Anterior cingulate cortex (tissue), 58 donors: ENCODE measurements around the gene ATM.
"Not testable (repeated sequence)": the region's sequence is repeated elsewhere in the genome, so short reads cannot be mapped to it uniquely, and the experiment has no call there.

Experiments used
- DNase-seq, 58 donors: peaks; one replicate each; lab custom pipeline; 2025; lab: John Stamatoyannopoulos, UW

Gene ATM

DNA sequence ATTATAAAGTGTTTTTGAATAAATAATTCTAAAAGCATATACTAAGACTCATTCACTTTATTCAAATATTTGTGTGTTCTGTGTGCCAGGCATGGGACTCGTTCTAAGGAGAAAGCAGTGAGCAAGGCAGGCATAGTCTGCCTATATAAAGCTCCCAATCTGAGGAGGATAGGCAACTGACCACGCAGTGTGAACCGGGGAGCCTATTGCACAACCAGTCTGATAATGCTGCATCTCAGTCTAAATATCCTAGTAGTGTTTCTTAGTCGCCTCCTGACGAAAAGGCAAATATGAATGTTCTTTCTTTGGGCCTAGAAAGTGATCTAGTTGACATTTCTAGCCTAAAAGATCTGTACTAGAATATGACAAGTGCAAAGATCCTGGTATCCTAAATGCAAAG, 146.2 kb downstream of the ATM start:
- DNase-seq = peak in 1 of 58 donors; percentile 7

DNA sequence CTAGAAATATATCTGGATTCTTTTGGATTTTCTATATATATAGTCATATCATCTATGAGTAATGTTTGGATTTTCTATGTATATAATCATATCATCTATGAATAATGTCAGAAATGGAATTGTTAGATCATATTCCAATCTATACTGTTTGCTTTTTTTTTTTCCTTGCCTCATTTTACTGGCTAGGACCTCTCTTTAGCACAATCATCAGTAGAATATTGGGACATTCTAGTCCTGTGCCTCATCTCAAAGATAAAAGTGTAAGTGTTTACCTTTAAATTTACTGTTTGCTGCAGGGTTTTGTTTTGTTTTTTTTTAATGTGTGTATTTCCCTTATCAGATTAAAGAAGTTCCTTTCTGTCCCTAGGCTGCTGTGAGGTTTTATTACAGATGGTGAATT, 147.4 kb downstream of the ATM start:
- no peak for DNase-seq

DNA sequence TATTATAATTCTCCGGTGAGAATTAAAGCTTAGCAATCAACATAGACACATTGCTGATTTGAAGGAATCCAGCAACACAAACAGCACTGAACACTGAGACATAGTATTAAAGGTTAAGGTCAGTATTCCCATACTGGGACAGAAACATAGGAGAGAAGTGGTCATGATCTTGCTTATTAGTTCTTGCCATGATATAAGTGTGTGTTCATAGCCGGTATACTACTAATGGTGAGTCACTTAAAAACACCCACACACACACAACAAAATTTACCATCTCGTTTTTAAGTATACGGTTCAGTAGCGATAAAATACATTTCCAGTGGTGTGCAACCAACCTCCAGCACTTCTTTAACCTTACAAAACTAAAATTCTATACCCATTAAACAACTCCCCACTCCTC, 148.1 kb downstream of the ATM start:
- no peak for DNase-seq

DNA sequence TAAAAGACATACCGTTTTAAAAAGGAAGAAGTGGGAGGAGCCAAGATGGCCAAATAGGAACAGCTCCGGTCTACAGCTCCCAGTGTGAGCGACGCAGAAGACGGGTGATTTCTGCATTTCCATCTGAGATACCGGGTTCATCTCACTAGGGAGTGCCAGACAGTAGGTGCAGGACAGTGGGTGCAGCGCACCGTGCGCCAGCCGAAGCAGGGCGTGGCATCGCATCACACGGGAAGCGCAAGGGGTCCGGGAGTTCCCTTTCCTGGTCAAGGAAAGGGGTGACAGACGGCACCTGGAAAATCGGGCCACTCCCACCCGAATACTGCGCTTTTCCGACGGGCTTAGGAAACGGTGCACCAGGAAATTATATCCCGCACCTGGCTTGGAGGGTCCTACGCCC, 150.6 kb downstream of the ATM start:
- not testable (repeated sequence) for DNase-seq

DNA sequence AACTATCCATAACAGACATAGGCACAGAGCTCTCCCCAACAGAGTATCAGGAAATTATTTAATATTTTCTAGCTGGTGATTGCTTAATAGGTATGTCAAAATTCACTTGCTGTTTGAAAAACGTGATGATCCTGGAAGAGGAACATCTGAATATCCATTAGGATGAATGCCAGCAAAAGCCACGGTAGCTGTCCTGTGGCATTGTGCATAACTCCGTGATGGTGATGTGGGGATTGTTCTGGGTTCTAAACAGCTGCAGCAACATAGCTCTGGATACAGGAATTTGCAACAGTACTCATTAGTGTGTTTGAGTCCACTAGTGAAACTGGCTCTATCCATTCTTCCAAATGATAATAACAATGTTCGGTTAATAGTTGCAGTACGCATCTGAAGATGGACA, 165.7 kb downstream of the ATM start:
- no peak for DNase-seq

DNA sequence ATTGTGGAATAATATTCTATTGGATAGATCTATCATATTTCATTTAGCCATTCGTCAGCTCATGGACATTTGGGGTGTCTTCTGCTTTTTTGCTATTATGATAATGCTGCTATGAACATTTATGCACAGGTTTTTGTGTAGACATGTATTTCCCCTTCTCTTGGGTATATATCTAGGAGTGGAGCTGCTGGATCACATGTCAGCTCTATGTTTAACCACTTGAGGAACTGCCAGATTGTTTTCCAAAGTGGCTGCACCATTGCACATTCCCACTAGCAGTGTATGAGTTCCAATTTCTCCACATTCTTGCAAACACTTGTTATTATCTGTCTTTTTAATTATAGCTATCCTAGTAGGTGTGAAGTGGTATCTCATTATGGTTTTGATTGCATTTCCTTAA, 169.5 kb downstream of the ATM start:
- DNase-seq = no peak

DNA sequence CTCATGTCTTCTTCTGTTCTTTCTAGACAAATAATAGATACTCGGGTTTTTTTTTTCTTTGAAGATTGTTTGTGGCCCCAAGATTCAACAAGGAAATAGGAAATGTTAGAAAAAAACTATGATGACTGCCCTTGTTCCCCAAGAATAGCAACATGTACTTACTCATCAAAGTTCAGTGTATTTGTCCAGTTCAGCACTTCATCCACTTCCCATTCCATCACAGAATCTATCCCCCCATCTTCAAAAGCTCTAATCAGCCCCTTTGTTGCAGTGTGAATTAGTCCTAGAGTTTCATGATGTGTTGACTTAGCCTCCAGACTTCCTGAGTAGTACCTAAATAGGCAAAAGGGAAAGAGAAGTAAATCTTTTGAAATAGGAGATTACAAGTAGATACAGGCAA, 170.2 kb downstream of the ATM start:
- no peak for DNase-seq

DNA sequence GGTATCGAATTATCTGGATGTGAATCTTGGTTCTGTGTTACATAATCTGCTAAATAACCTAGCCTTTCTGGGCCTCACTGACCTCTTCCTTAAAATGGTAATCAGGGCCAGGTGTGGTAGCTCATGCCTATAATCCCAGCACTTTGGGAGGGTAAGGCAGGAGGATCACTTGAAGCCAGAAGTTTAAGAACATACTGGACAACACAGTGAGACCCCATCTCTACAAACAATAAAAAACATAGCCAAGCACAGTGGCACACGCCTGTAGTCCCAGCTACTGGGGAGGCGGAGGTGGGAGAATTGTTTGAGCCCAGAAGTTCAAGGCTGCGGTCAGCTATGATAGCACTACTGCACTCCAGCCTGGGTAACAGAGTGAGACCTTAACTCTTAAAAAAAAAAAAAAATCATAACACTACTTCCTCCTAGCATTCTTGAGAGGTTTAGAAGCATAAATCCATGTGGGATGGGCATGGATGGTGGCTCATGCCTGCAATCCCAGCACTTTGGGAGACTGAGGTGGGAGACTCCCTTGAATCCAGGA, 171.9 kb downstream of the ATM start:
- DNase-seq = no peak

DNA sequence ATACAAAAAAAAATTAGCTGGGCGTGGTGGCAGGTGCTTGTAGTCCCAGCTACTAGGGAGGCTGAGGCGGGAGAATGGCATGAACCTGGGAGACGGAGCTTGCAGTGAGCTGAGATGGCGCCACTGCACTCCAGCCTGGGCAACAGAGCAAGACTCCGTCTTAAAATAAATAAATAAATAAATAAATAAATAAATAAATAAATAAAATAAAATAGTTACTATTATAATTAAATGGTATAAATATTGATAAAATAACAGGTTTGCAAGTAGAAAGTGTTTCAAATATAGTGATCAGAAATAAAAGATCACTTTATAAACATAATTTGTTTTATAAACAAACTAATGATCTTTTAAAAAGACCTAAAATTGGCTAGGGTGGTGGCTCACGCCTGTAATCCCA, 173.8 kb downstream of the ATM start:
- DNase-seq = not testable (repeated sequence)

DNA sequence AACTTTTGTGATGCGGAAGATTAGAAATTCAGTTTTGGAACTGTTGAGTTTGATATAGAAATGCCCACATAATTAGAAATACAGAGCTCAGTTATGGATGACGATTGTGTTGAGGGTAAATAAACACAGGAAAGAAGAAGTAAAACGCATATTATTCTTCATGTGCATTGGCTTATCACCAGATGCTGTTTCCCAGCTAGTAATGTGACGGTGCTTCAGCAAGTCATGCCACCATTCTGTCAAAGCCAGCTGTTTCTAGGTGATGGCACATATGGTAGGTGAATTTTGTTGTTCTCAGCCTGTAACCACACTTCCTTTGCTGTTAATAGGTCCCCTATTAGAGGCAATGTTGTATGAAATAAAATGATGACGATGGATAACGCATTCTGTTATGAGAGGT, 175.6 kb downstream of the ATM start:
- no peak for DNase-seq

DNA sequence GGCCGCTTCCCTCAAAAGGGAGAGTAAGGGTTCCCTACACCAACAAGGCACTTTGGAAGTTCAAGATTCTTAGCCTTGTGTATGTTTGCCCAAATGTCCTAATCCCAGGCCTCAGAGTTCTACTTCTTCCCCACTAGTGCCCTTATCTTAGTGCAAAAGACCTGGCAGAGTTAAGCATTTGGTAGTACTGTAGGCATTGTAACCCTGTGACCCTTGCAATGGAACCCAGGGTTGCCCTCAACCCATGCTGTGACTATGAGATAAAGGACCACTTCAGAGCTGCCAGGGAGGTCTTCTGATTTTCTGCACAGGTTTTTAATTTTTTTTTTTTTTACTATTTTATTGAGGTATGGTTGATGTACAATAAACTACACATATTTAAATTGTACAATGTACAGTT, 179.4 kb downstream of the ATM start:
- DNase-seq = no peak

DNA sequence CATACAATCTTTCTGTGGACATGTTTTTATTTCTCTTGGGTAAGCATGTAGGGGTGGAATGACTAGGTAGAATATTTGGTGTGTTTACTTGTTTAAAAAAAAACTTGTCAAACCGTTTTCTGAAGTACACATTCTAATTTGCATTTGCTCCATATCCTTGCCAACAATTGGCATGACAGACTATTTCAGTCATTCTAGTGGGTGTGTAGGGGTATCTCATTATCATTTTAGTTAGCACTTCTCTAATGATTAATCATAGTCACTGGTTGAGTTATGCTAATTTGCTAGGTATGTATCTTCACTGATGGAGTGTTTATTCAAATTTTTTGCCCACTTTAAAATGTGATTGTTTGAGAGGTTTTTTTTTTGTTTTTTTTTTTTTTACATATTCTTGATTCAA, 180.2 kb downstream of the ATM start:
- no peak for DNase-seq

DNA sequence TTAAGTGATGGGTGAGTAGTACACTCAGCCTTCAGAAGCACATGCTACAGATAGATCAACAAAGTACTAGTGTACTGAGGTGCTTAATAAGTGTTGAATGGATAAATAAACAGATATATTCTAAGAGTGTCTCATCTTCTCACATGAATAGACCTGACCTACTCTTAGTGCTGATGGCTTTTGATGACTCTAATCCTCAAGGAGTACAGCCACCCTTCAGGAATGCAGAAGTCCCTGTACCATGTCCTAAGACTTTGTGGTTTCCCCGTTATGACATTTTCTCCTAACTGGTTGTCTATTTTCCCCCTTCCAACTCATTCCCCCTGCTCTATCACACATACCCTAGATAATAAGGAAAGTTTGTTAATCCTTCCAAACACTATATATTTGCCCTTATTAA, 182.8 kb downstream of the ATM start:
- DNase-seq = no peak

DNA sequence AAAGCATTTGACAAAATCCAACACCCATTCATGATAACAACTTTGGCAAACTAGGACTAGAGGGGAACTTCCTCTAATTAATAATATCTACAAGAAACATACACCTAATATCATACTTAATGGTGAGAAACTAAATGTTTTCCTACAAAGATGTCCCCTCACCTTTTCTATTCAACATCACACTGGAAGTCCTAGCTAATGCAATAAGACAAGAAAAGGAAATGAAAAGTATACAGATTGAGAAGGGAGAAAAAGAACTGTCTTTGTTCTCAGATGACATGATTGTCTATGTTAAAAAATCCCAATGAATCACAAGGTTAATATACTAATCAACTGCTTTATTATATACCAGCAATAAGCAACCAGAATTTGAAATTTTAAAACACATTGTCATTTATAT, 192.1 kb downstream of the ATM start:
- no peak for DNase-seq

DNA sequence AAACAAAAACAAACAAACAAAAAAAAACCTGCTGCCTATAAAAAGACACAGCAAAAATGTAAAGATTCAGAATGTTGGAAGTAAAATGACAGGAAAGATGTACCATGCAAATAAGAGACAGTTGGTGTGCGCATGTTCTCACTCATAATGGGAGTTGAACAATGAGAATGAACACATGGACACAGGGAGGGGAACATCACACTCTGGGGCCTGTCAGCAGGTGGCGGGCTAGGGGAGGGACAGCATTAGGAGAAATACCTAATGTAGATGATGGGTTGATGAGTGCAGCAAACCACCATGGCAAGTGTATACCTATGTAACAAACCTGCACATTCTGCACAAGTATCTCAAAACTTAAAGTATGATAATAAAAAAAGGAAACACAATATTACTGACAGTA, 194.7 kb downstream of the ATM start:
- DNase-seq = not testable (repeated sequence)
